VCaP (cell line): ENCODE measurements around the gene BNIPL.
A peak's percentile ranks its signal among the peaks of the same experiment; 100 is the strongest.

Experiments used
- H3K27ac ChIP-seq: fragments of 450-650 bp; 2 replicates; pipeline ENCODE4 v1.5.1; 2017
- CTCF ChIP-seq: fragments of 450-650 bp; conservative IDR thresholded peaks from 2 replicates; pipeline ENCODE4 v1.5.1; 2017; ENCODE audit warnings: mild to moderate bottlenecking, moderate library complexity

BNIPL gene

DNA sequence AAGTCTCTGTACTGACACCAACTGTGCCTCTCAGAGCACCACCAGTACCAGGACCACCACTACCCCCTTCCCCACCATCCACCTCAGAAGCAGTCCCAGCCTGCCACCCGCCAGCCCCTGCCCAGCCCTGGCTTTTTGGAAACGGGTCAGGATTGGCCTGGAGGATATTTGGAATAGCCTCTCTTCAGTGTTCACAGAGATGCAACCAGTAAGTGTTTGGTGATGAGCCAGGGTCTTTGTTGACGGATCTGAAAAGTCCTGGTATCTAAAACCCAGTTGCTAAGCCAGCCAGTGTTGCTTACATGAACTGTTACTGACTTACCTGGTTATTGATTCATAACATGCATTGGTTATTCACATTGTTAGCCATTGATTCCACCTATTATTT lies 12.3 kb downstream of the BNIPL start:
- peak overlapping the region; percentile 98 for H3K27ac ChIP-seq
- peak; percentile 33 for TF ChIP-seq CTCF

GRCh38 chr1:151049458-151049857 lies 13.1 kb downstream of the BNIPL start:
- peak overlapping the region; percentile 98 for H3K27ac ChIP-seq

GRCh38 chr1:151050051-151050688 lies 13.8 kb downstream of the BNIPL start:
- peak overlapping the region; percentile 98; the same call in 1 of the 2 replicates for H3K27ac ChIP-seq
- TF ChIP-seq CTCF = no peak

More at GRCh38 chr1:151049458-151049857, 13.1 kb downstream of the BNIPL start:
- no peak for TF ChIP-seq CTCF

- no peak for TF ChIP-seq CTCF
- H3K27ac ChIP-seq = no peak overlapping the region; the same call in 1 of the 2 replicates
Observed at GRCh38 chr1:151051356-151052009, 15.1 kb downstream of the BNIPL start.

GRCh38 chr1:151054971-151055547 lies 18.7 kb downstream of the BNIPL start:
- peak overlapping the region; percentile 99 for H3K27ac ChIP-seq
- no peak for TF ChIP-seq CTCF

DNA sequence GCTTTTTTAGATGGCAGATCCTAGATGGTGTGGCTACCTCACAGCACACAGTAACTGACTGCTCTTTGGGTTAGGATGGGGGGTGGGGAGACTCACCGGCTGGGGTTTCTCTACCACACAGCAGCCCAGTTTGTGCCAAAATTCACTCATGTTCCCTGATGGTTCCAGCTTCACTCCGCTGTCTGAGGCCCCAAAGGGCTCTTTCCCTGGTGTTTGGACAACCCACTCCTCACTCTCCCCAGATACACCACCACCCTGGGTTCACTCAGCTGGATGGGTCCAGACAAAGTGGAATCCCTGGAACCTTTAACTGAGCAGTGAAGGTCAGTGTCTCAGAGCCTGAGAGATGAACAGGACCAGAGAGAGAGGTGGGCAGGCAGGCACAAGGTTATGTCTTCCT lies 19.2 kb downstream of the BNIPL start:
- no peak for TF ChIP-seq CTCF
- peak overlapping the region; percentile 99 for H3K27ac ChIP-seq

- TF ChIP-seq CTCF = no peak
- peak overlapping the region; percentile 99 for H3K27ac ChIP-seq
Observed at GRCh38 chr1:151056149-151056548, 19.8 kb downstream of the BNIPL start.
